ENCODE results near the gene SCLT1.

SCLT1 gene

GRCh38 chr4:128840711-128841318 lies 252.5 kb downstream of the SCLT1 start:
- no peak for DNase-seq (ENCODE audit: low spot score)

GRCh38 chr4:128837679-128838078 lies 255.7 kb downstream of the SCLT1 start:
- no peak for DNase-seq (ENCODE audit: low spot score)

GRCh38 chr4:128837198-128837597 lies 256.1 kb downstream of the SCLT1 start:
- DNase-seq (ENCODE audit: low spot score): no peak

DNA sequence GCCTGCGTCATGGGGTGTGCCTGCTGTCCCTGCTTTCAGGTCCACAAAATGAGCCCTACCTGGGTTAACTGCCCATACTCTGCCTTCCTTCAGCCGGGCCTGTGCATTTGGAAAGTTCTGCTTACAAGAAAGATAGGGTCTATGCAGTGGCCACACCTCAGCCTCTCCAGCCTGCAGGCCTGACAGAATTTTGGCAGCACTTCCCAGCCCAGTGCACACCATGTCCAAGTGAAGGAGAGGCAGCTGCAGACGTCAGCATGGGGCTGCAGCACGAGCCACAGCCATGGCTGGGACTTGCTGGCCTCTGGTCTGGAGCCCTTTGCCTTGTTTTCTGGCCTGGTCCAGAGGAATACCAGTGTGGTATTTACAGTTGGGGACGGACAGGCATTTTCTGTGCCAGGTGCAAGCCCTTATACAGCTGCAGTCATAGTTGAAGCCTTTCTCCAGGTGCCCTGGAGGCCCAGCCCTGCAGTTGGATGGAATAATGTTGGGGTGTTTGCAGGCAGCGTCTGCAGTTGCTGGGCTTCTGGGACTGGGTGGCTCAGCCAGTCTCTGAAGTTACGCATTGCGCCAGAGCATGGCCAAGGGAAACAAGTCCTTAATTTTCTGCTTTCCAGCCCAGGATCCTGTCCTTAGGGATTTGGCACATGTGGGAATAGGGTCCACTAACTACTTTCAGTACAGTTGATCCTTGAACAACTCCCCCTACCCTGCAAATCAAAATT lies 257.7 kb downstream of the SCLT1 start:
- DNase-seq (ENCODE audit: low spot score): no peak
